Measurements from ENCODE around the gene ARHGAP23. TPM values are rescaled to one million over a fixed set of nuclear protein-coding genes. Genes with fewer than 3 reads are reported as not detected.
A peak's percentile ranks its signal among the peaks of the same experiment; 100 is the strongest.

The ARHGAP23 gene
- total RNA-seq, 1 experiment from 2014 or later = 4.6 TPM

DNA sequence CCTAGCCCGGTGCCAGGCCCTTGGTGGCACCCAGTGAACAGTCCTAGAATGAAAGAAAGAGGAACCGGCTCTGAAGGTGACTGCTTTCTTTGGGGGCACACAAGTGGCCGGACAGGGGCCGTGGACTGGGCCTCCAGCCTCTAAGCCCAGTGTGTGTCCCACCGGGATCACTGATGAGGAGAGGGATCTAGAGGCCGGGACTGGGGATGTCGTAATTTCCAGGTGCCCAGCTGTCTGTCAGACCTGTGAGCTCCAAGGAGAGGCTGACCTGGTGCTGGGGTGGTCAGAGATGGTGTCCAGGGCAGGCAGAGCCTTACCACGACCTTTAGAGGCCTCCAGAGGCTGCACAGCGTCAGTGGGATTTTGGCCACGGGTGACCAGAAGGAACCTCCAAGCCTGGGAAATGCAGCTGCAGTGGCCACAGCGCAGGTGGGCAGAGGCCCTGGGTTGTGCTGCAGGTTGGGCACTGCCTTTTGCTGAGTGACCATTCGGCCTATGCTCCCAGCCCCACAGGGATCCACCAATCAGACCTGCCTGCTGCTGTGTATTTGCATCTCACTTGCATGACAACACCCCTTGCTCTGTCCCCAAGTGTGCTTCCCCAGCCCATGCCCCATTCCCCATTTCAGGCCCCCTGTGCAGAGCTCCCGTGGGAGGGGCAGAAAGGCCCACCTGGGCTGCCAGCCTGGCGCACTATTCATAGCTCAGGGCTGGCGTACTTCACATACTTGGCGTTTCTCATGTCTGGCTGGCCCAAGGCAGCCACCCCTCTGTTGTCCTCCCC lies 12.5 kb downstream of the ARHGAP23 start:
- DNase-seq (ENCODE audit: low read depth) = no peak

DNA sequence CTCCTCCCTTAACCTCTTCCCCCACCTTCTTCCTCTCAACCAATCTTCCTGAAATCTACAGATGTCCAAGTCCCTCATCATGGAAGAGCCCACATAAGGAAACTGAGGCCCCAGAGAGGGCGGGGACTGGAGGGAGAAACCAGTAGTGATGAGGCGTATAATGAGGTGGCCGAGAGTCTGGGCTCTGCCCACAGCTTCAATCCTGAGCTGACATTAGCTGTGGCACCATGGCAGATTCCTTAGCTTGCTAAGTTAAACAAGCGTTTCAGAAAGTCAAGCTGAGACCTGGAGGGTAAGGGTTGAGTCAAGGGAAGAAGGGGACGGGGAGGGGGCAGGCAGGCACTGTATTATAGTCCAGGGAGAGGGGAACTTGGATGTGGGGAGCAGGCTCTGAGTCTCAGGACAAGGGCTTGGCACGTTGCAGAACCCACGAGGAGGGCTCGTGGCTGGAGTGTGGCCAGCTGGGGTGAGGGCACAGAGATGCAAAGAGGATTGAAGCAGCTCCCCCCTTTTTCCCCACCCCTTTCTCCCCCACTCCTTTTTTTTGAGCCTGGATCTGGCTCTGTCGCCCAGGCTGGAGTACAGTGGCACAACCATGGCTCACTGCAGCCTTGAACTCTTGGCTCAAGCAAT lies 13.3 kb downstream of the ARHGAP23 start:
- DNase-seq (ENCODE audit: low read depth) = no peak

DNA sequence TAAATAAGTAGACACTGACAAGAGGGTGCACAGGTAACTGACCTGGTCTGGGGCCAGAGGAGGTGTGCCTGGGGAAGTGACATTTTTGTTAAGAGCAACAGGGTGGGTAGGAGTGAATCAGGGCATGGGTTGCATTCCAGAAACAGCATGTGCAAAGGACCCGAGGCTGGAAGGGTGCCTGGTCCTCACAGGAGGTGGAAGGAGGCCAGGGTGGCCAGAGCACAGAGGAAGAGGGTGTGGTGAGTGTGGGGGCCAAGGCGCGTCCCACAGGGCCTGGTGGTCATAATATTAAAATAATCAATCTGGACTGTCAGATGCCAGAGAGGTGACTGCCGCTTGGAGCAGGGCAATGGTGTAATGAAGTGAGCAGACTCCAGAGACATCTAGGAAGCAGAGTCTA lies 14.3 kb downstream of the ARHGAP23 start:
- DNase-seq (ENCODE audit: low read depth) = no peak

DNA sequence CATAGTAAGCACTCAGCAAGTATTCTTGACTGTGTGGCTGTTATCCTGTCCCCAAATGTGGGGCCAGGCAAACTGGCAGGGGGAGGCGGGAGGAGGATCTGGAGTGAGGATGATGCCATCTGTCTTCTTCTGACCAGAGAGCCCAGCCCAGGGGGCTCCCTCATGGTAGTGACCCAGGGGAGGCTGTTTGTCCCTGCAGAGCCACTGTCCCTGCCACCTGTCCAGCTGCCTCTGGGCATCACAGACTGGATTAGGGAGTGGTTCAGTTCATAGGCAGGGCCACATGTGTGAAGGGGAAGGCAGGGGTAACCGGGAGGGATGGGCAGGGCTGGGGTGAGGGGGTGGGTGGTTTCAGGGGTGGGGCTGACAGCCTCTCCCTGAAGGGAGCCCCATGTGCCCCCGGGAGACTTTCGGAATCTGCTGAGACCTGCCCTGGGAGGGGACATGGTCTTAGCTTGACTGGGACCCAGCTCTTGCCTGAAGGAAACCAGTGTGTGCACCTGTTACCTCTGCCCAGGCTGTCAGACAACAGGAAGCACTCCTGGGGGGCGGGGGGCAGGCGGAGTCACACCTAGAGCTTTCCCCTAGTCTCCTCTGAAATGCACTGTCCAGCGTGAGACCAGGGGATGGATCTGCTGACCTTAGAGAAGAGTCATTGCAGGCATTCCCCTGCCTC lies 15.2 kb downstream of the ARHGAP23 start:
- DNase-seq (ENCODE audit: low read depth) = no peak

DNA sequence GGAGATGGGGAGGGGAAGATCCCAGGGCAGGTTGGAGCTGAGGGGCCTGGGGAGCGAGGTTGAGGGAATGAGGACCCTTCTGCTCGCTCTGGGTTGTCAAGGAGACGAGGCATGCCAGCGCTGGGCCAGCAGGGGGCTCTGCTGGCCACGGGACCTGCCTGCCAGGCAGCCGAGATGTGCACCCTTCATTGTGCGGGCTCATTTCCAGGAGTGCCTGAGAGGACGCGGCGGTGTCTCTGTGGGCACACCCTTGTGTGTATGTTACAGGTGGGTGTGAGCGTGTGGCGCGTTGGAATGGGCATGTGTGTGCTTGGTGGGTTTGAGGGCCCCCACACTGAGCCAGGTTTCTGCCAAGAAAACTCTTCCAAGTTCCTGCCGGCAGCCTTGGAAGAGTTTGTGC lies 15.9 kb downstream of the ARHGAP23 start:
- peak; percentile 47 for DNase-seq (ENCODE audit: low read depth)

DNA sequence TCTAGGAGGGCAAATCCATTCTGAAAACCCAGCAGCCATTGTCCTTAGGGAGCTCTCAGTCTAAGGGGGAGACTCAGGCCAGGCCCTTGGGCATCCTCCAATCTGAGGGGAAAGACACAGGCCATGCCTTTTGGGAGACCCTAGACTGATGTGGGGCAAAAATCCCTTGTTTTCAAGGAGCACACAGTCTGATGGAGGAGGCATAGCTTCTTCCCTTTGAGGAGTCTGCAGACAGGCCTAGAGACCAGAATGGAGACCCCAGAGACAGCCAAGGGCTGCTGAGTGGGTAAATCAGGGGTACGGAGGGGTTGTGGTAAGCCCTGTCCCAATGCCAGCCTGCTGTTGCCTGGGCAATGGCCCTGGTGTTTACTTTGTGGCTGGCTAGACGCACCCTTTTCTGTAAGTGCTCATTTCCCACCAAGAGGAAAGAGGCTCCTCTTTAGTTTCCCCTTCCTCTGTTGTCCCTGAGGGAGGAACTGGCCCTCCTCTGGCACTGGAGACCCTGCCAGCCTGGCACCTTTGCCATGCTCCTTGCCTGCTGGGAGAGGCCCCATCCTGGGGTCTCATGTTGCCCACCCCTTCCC lies 19.3 kb downstream of the ARHGAP23 start:
- DNase-seq (ENCODE audit: low read depth) = no peak

DNA sequence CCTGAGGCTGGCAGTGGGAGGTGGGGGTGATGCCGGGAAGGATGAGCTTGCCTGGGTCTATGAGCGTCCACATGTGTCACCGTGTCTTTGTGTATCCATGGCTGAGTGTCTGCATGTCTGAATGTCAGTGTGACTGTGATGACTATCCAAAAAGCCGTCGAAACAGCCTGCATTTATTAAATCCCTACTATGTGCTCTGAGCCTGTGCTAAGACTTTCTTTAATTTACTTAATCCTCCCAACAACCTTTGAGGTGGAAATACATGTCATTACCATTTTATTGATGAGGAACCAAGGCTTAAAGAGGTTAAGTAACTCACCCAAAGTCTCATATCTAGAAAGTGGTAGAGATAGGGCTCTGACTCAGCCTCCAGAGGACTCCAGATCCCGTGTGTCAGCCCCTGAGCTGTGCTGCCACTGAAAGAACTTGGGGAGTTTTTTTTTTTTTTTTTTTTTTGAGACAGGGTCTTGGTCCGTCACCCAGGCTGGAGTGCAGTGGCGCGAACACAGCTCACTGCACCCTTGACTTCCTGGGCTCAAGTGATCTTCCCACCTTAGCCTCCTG lies 20.0 kb downstream of the ARHGAP23 start:
- no peak for DNase-seq (ENCODE audit: low read depth)

DNA sequence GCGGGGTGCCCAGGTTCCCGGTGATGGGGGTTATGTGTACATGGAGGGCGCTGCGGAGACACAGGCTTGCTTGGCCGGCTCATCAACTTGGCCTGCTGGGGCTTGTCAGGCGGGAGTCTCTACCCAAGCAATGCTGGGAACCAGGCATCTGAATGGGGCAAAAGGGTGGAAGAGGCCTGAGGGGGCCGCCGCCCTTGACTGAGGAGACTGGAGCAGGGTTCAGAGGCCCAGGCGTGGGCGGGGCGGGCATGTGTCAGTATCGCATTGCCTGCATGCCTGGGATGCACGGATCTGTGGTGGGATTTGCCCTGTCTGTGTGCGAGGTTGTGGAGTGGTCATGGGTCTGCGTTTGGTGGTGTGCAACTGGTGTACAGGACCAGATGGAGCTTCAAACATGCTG lies 21.1 kb downstream of the ARHGAP23 start:
- DNase-seq (ENCODE audit: low read depth) = no peak

DNA sequence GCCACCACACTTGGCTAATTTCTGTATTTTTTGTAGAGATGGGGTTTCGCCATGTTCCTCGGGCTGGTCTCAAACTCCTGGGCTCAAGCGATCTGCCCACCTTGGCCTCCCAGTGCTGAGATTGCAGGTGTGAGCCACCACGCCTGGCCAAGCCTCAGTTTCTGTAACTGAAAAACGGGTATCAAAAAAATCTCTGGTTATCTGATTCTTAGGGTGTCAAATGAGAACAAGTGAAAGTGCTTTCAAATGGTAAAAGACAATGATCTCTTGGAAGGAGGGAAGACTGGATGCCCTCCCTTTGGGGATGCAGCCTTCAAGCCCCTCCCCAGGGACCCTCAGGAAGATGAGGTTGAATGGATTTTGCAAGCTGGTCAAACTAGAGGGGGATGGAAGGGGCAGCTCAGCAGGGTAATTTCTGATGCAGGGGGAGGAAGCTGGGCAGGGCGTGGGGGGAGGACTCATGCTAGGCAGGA lies 22.3 kb downstream of the ARHGAP23 start:
- no peak for DNase-seq (ENCODE audit: low read depth)

DNA sequence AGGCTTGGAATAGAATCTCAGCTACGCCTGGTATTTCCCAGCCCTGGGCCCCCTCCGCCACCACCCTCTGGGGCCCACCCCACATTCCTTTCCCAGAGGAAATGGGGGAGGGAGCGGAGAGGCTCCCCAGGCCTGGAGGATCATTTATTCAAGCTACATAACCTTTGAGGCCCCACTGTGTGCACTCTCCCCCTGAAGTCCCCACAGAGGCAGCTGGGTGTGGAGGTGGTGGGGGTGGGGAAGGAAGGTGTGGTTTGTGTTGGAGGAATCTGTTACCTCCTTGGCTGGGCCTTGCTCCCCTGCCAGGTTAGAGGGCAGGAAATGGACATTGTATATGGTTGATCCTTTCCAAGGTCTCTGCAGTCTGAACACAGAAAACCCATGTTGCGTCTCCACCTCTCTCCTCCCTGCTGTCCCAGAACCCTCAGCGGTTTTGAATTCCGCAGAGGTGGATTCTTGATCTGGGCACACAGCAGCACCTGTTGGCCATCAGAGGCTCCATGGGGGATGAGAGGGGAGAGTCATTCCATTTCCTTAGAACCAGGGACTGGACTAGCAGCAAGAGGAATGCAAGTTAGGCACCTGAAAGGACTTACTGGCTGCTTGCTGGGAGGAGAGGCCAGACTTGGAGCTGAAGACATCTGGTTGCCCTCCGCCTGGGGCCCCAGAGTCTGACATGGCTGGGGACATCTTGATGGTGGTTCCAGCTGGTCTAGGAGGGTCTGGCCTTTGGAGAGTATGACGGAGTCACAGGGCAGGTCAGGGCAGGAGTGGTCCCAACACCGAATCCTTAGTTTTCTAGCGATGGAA lies 23.0 kb downstream of the ARHGAP23 start:
- peak; percentile 44 for DNase-seq (ENCODE audit: low read depth)

DNA sequence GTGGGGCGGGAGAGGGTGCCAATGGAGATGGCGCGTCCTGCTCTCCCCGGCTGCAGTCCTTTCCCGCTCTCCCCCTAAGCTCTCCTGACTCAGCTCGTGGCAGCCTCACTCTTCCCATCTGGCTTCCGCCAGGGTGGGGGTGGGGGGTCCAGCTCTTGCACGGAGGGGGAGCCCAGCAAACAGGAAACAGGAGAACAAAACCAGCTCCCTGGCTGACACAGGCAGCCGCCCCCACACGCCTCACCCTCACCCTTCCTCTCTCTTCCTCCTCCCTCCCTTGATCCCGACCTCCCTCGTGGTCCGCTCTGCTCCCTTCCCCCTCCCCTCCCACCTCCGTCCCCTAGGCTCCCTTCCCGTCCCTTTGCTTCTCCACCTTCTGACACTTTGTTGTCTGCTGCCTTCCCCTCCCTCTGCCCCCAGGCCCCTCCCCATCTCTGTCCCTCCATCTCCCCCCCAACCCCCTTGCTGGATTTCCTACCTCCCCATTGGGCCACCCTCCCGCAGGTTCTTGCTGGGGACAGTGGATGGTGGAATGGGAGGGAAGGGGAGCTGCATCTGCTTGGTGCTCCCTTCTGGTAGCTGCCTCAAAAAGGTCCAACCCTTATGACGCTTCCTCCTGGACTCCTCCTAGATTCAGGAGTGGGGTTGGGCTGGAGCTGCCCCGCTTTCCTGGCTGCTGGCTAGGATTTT lies 23.7 kb downstream of the ARHGAP23 start:
- DNase-seq (ENCODE audit: low read depth) = peak; percentile 60

DNA sequence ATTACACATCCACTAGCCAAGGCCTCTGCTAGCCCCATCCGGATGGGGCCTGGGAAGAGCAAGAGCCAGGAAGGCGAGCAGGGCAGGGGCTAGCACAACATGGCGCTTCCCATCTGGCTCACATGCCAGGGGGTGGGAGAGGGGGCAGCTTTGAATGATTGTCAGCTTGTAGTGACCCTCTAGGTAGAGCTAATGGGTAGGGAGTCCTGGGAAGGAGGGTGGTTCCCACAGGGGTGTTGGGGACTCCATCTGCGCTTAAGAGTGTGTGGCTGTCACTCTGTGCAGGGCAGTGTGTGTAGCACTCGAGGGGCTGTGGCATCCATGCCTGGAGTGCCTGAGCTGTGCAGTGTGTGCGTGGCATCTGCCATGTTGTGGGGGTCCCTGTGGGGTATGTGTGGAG lies 24.5 kb downstream of the ARHGAP23 start:
- DNase-seq (ENCODE audit: low read depth) = no peak

DNA sequence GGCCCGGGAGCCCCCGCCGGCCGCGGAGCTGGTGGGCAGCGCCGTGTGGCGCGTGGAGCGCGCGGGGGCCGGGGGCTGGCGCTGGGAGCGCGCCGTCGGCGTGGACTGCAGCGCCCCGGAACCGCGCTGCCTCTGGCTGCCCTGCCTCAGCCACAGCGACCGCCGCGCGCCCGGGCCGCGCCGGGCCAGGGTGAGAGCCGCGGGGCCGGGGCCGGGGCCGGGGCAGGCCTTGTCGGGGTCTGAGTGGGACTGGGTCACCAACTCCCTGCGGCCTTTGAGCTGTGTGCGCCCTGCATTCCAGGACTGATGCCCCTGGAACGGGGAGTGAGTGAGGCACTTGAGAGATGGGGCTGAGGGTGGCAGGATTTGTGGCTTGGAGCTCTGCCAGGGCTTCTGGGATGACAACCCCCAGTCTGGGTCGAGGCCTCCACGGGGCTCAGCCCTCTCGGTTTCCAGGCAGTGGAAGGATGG lies 25.7 kb downstream of the ARHGAP23 start:
- DNase-seq (ENCODE audit: low read depth) = peak; percentile 61

DNA sequence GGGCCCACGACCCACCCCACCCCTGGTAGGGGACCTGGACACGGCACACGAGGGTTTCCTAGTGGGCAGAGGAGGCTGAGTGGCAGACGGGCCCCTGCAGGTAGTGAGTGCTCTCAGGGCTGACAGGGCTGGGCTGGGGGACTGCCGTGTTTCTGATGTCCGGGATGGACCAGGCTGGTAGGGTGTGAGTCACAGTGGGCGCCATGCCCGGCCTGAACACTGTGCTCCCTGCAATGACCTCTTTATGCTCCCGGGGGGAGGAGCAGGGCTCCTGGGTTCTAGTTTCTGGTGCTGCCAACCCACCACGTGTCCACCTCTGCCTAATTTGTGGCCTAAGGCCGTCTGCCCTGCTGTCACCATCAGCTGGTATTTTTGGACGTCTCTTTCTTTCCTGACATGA lies 26.3 kb downstream of the ARHGAP23 start:
- peak; percentile 87 for DNase-seq (ENCODE audit: low read depth)

DNA sequence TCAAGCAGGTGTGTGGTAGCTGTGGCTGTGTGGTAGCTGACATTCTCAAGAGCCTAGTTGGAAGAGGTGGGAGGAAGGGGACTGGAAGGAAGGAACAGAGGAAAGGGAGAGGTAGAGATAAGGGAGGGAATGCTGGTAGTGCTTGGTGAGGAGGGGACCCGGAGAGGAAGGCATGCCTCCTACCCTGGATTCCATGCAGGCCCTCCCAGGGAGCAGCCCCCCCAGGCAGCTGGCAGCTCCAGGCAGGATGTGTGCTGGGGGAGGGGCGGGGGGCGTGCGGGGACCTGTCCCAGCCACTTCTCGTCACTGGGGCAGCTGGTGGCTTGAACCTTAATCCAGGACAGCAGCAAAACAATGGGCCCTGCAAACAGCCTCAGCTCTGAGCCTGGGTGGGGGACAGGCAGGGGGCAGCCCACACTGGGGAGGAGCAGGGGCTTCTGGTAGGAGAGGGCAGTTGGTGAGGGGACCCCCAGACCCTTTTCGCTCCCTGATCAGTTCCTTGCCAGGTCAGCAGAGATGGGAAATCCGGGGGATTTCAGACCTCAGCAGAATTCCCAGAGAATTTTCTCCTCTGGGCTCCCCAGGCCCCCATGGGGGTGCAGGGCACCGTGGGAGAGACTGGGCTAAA lies 27.1 kb downstream of the ARHGAP23 start:
- DNase-seq (ENCODE audit: low read depth) = no peak

DNA sequence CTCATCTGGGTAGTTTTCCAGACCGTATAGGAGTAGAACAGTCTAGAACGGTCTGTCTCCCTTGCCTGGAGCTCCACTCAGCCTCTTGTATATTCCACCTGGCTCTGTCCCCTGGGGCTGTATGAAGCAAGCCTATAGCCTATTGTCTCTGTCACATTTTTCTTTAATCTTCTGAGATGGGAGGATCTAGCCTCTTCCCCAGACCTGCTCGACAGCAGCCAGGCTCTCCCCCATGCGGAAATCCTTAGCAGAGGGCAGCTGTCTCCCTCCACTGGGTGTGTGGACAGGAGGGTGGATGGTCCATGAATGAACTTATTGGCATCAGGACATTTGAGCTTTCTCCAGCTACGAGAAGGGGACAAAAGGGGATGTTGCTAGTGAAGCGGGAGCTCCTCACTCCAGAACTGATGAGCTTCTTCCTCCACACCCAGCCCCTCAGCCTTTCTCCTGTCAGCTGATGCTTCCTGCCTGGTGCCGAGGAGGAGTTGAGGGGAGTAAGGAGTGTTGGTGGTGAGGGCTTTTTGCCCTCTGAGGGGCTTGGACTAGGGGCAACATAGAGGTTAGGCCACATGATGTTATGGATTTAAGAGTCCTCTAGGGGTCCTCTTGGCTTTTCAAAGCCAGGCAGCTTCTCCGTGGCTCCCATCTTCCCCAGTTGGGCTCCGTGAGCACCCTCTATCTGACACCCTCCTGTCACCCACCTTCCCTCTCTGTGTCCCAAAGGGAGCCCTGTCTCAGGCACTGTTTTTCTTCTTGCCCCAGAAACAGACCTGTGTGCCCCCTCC lies 28.0 kb downstream of the ARHGAP23 start:
- DNase-seq (ENCODE audit: low read depth) = no peak

DNA sequence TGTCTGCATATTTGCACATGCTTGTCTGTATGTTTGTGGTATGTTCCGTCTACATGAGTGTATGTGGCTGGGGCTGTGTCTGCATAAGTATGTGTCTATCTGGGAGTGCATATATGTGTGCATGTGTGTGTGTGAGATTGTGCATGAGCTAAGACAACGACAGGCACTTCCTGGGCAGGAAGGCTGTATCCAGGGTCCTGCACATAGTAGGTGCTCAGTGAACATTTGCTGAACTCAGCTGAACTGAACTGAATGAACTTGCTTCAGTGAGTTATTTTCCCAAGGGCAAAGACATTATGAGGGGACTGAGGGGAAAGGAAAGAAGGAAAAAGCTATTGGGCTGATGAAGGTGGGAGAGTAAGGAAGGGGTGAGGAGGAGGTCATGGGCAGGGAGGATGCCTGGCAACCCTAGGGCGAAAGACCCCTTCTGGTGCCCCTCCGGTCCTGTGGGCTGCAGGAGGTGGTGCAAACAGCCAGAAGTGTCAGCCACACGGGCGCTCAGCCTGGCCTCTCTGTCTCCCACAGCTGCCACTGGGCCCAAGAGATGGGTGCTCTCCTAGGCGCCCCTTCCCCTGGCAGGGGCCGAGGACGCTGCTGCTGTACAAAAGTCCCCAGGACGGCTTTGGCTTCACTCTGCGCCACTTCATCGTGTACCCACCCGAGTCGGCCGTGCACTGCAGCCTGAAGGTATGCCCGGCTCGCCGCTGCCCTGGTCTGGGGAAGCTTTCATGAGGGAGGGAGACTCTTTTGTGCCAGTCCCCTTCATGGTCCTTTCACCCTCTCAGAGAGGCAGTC lies 29.5 kb downstream of the ARHGAP23 start:
- no peak for DNase-seq (ENCODE audit: low read depth)

DNA sequence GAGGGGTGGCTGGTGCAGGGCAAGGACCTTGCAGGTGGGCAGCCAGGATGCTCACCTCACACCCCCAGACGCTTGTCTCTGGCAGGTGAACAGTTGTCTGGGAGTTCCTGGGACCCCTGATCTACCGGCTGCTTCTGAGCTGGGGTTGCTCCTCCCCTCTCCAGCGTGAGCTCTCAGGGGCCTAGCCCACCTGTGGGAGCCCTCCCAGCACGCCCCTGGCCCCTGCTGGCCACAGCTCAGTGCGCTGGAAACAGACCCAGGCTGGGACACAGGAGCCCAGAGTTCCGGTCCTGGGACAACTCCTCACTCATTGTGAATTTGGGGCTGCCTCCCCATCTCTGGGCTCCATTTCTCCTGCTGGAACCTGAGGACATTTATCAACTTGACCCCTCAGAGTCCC lies 30.3 kb downstream of the ARHGAP23 start:
- no peak for DNase-seq (ENCODE audit: low read depth)
